HFFc6 (cell line): ENCODE results near the gene PEAK3. TPM values are rescaled to one million over a fixed set of nuclear protein-coding genes. Genes with fewer than 3 reads are reported as not detected.

Source experiments
- DNase-seq: peaks from one replicate; pipeline ENCODE4 v3.0.0-alpha.2; 2018
- H3K27ac Mint-ChIP-seq: 2 replicates; pipeline ENCODE4 v1.8.0; 2020; ENCODE audit warnings: mild to moderate bottlenecking, mixed read lengths
- H3K27me3 Mint-ChIP-seq: 2 replicates; pipeline ENCODE4 v1.8.0; 2021; ENCODE audit warnings: mild to moderate bottlenecking, moderate library complexity, mixed read lengths; ENCODE audit not compliant: insufficient read depth
- H3K36me3 Mint-ChIP-seq: 2 replicates; pipeline ENCODE4 v1.8.0; 2021; ENCODE audit warnings: low read depth, mixed read lengths
- H3K4me1 Mint-ChIP-seq: 2 replicates; pipeline ENCODE4 v1.8.0; 2020; ENCODE audit warnings: low read depth, mixed read lengths
- H3K4me3 Mint-ChIP-seq: 2 replicates; pipeline ENCODE4 v1.8.0; 2020; ENCODE audit warnings: mild to moderate bottlenecking, moderate library complexity, mixed read lengths
- H3K9me3 Mint-ChIP-seq: 2 replicates; pipeline ENCODE4 v1.8.0; 2020; ENCODE audit warnings: mild to moderate bottlenecking, mixed read lengths
- total RNA-seq, 6 experiments: library from RNA; stranded (reverse); fragmentation: NEBNext Ultra II Directional; extraction: Animal tissue kit (Norgen Biotek cat#: 25700); gene quantifications; 2 replicates in 1 of 6; 3 replicates in 5 of 6; pipeline ENCODE4 v1.2.3, GENCODE V29; 2021
- TF ChIP-seq, protein P1 (sequence below): fragments of 200-600 bp; sonication (generic); IDR thresholded peaks from 2 replicates; pipeline ENCODE4 v1.5.0; 2021; ENCODE audit warnings: antibody characterized with exemption, mild to moderate bottlenecking

The PEAK3 gene
- total RNA-seq, 6 experiments from 2014 or later, result 0.07 to 0.53 (median 0.36) TPM

GRCh38 chr19:2328401-2329148 is 46.6 kb upstream of the PEAK3 start, which contains the start of the genes LSM7 and SPPL2B:
TSS of gene LSM7 (minus strand) at chr19:2328586. CDS start at chr19:2328566, 20 bp downstream.
TSS of gene SPPL2B (plus strand) at chr19:2328684. CDS start at chr19:2328710, 26 bp downstream.
- TF ChIP-seq, protein P1, sequence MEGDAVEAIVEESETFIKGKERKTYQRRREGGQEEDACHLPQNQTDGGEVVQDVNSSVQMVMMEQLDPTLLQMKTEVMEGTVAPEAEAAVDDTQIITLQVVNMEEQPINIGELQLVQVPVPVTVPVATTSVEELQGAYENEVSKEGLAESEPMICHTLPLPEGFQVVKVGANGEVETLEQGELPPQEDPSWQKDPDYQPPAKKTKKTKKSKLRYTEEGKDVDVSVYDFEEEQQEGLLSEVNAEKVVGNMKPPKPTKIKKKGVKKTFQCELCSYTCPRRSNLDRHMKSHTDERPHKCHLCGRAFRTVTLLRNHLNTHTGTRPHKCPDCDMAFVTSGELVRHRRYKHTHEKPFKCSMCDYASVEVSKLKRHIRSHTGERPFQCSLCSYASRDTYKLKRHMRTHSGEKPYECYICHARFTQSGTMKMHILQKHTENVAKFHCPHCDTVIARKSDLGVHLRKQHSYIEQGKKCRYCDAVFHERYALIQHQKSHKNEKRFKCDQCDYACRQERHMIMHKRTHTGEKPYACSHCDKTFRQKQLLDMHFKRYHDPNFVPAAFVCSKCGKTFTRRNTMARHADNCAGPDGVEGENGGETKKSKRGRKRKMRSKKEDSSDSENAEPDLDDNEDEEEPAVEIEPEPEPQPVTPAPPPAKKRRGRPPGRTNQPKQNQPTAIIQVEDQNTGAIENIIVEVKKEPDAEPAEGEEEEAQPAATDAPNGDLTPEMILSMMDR, result no peak
- H3K27ac Mint-ChIP-seq, result peak within 1 kb of the TSS; percentile 99
- peak within 1 kb of the TSS; percentile 100 for H3K4me3 Mint-ChIP-seq
- DNase-seq, result peak; percentile 73
- peaks cover 7% of the 10 kb centered on the region; the same call in 1 of the 2 replicates for H3K27me3 Mint-ChIP-seq
- no peaks in the 10 kb centered on the region for H3K9me3 Mint-ChIP-seq
- peaks cover 25% of the 10 kb centered on the region for H3K36me3 Mint-ChIP-seq
- peaks cover 36% of the 10 kb centered on the region for H3K4me1 Mint-ChIP-seq

DNA sequence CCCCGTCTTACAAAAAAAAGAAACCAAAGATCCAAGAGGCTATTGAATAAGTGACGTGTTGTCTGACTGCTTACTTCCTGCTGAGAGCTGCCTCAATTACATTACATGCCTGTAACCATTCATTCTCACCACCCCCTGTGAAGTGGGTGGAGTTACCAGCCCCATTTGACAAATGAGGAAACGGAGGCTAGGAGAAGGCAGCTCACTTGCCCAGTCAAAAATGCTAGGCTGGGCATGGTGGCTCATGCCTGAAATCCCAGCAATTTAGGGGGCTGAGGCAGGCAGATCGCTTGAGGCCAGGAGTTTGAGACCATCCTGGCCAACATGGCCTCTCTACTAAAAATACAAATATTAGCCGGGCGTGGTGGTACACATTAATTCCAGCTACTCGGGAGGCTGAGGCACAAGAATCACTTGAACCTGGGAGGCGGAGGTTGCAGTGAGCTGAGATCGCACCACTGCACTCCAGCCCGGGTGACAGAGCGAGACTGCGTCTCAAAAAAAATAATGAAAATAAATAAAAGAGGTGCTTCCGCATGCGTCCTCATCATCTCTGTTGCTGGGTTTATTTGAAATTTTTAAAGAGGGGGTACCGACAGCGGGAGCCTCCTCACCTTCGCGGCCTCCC is 45.9 kb upstream of the PEAK3 start:
- H3K27me3 Mint-ChIP-seq, result peaks cover 7% of the 10 kb centered on the region; the same call in 1 of the 2 replicates
- H3K27ac Mint-ChIP-seq, result peak overlapping the region; percentile 99

DNA sequence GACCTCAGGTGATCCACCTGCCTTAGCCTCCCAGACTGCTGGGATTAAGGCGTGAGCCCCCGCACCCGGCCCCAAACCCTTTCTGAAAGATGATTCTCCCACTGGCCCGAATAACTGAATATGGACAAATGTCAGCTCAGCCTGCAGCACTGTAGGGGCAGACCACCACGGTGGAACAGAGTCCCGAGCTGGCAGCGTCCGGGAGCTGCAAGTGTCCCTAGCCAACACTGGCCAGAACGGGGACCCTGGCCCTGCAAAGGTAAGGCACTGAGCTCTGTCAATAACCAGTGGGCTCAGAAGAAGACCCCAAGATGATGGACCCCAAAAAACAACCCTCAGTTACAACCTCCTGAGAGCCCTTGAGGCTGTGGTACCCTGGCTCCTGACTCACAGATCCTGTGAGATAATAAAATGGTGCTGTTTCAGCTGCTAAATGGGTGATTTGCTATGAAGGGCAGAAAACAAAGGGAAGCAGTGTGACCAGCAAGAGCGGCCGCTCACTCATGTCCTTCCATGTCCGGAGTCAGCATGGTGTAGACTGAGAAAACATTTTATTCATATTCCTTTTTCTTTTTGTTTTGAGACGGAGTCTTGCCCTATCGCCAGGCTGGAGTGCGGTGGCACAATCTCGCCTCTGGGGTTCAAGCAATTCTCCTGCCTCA is 44.9 kb upstream of the PEAK3 start:
- H3K4me1 Mint-ChIP-seq, result peaks cover 36% of the 10 kb centered on the region
- H3K4me3 Mint-ChIP-seq, result peak overlapping the region; percentile 100
- H3K27ac Mint-ChIP-seq, result peak overlapping the region; percentile 99
- no peak for DNase-seq
- H3K27me3 Mint-ChIP-seq, result peaks cover 7% of the 10 kb centered on the region; the same call in 1 of the 2 replicates
- H3K36me3 Mint-ChIP-seq, result peaks cover 25% of the 10 kb centered on the region
- no peaks in the 10 kb centered on the region for H3K9me3 Mint-ChIP-seq
- TF ChIP-seq, protein P1, result no peak

More for the DNA sequence above, 45.9 kb upstream of the PEAK3 start:
- Mint-ChIP-seq H3K36me3 (peaks cover 25% of the 10 kb centered on the region), H3K4me1 (peaks cover 36% of the 10 kb centered on the region), H3K9me3 (no peaks in the 10 kb centered on the region), H3K4me3 (peak overlapping the region; percentile 100)
- peak; percentile 73 for DNase-seq
- TF ChIP-seq, protein P1, result no peak

- Mint-ChIP-seq H3K4me3 (no peak overlapping the region), H3K36me3 (peaks cover 25% of the 10 kb centered on the region), H3K4me1 (peaks cover 36% of the 10 kb centered on the region), H3K9me3 (no peaks in the 10 kb centered on the region), H3K27me3 (peaks cover 7% of the 10 kb centered on the region; the same call in 1 of the 2 replicates), H3K27ac (no peak overlapping the region)
- TF ChIP-seq, protein P1, result no peak
- no peak for DNase-seq
These were observed 43.5 kb upstream of the PEAK3 start for GRCh38 chr19:2325281-2326046.
